ENCODE measurements around the gene POLR2B.
"Not testable (repeated sequence)": the region's sequence is repeated elsewhere in the genome, so short reads cannot be mapped to it uniquely, and the experiment has no call there.

POLR2B gene

GRCh38 chr4:56978750-56979303 is at the start of gene POLR2B:
Gene POLR2B (plus strand): TSS chr4:56978896. CDS start chr4:56978986, 90 bp downstream.
- DNase-seq: peak; percentile 92

GRCh38 chr4:56930638-56931037 is 48.1 kb upstream of the POLR2B start:
- DNase-seq: no peak

- DNase-seq: no peak
These were observed 46.8 kb upstream of the POLR2B start for GRCh38 chr4:56931924-56932323.

GRCh38 chr4:56937262-56937661 is 41.4 kb upstream of the POLR2B start:
- no peak for DNase-seq

- not testable (repeated sequence) for DNase-seq
These were observed 38.9 kb upstream of the POLR2B start for GRCh38 chr4:56939826-56940225.

- DNase-seq: no peak
These were observed 38.3 kb upstream of the POLR2B start for GRCh38 chr4:56940403-56940802.

GRCh38 chr4:56940971-56941370 is 37.7 kb upstream of the POLR2B start:
- no peak for DNase-seq

- DNase-seq: no peak
These were observed 37.3 kb upstream of the POLR2B start for GRCh38 chr4:56941403-56941802.

- no peak for DNase-seq
These were observed 24.8 kb upstream of the POLR2B start for GRCh38 chr4:56953680-56954520.

- DNase-seq: peak; percentile 49
These were observed 20.6 kb upstream of the POLR2B start for GRCh38 chr4:56958111-56958517.

- no peak for DNase-seq
These were observed 19.6 kb upstream of the POLR2B start for GRCh38 chr4:56959100-56959499.

GRCh38 chr4:56961107-56961500 is 17.6 kb upstream of the POLR2B start:
- DNase-seq: no peak

- no peak for DNase-seq
These were observed 7.3 kb upstream of the POLR2B start for GRCh38 chr4:56971383-56971782.

GRCh38 chr4:56972389-56972788 is 6.3 kb upstream of the POLR2B start:
- no peak for DNase-seq

GRCh38 chr4:56972809-56973208 is 5.9 kb upstream of the POLR2B start:
- no peak for DNase-seq

- no peak for DNase-seq
These were observed 5.4 kb upstream of the POLR2B start for GRCh38 chr4:56973336-56973735.

- DNase-seq: no peak
These were observed 2.3 kb upstream of the POLR2B start for GRCh38 chr4:56976283-56976836.

- DNase-seq: peak; percentile 53
These were observed 1.8 kb upstream of the POLR2B start for GRCh38 chr4:56976837-56977320.

- peak; percentile 98 for DNase-seq
These were observed 1.2 kb upstream of the POLR2B start, which contains the start of gene NOA1 for GRCh38 chr4:56977321-56978012. Gene NOA1 (minus strand): TSS chr4:56977606. CDS start chr4:56977585, 21 bp downstream.

- DNase-seq: peak; percentile 25
These were observed 851 bp downstream of the POLR2B start for GRCh38 chr4:56979421-56980072.

- DNase-seq: no peak
These were observed 3.1 kb downstream of the POLR2B start for GRCh38 chr4:56981795-56982201.

- DNase-seq: no peak
These were observed 7.5 kb downstream of the POLR2B start for GRCh38 chr4:56986192-56986591.

- DNase-seq: no peak
These were observed 8.3 kb downstream of the POLR2B start for GRCh38 chr4:56986952-56987351.
